K562 (cell line): ENCODE results near the gene TRIM65. TPM values are rescaled to one million over a fixed set of nuclear protein-coding genes. Genes with fewer than 3 reads are reported as not detected.

Experiments used
- EGR1 ChIP-seq: fragments of 450-650 bp; conservative IDR thresholded peaks from 2 replicates; pipeline ENCODE4 v1.6.1; 2017; ENCODE audit warnings: mild to moderate bottlenecking
- HOXB6 ChIP-seq: fragments of 250-450 bp; sonication (Bioruptor Pico); IDR thresholded peaks from 2 replicates; pipeline ENCODE4 v1.5.1; 2022; ENCODE audit warnings: mild to moderate bottlenecking, borderline replicate concordance
- KAT8 ChIP-seq: fragments of 450-650 bp; IDR thresholded peaks from 2 replicates; pipeline ENCODE4 v1.6.1; 2016; ENCODE audit warnings: low read depth, mild to moderate bottlenecking
- NFATC3 ChIP-seq: fragments of 450-650 bp; IDR thresholded peaks from 2 replicates; pipeline ENCODE4 v1.6.1; 2017; ENCODE audit warnings: mild to moderate bottlenecking
- PHF21A ChIP-seq: fragments of 450-650 bp; IDR thresholded peaks from 2 replicates; pipeline ENCODE4 v1.6.1; 2017; ENCODE audit warnings: low read depth, borderline replicate concordance
- SMARCA4 ChIP-seq: fragments of 450-650 bp; IDR thresholded peaks from 2 replicates; pipeline ENCODE4 v1.6.1; 2016
- TAF9B ChIP-seq: fragments of 450-650 bp; IDR thresholded peaks from 2 replicates; pipeline ENCODE4 v1.6.1; 2018; ENCODE audit warnings: mild to moderate bottlenecking; ENCODE audit not compliant: partially characterized antibody
- ZC3H8 ChIP-seq: fragments of 450-650 bp; IDR thresholded peaks from 2 replicates; pipeline ENCODE4 v1.6.1; 2017
- ZNF695 ChIP-seq: fragments of 450-650 bp; formaldehyde crosslinking; IDR thresholded peaks from 2 replicates; pipeline ENCODE4 v1.4.0; 2020; ENCODE audit warnings: mild to moderate bottlenecking, moderate library complexity
- ZSCAN29 ChIP-seq: fragments of 450-650 bp; IDR thresholded peaks from 2 replicates; pipeline ENCODE4 v1.6.1; 2017
- polyA plus RNA-seq, 8 experiments: library from polyadenylated mRNA; depleted of rRNA in 4 of 8; stranded (reverse) in 5 of 8; unstranded in 3 of 8; fragments of >200 nt; fragmentation: Nextera tagmentation in 2 of 8; fragmentation: Illumina TruSeq in 1 of 8; extraction: Ambion mirVana in 2 of 8; extraction: Trizol in 1 of 8; gene quantifications; 2 replicates each; pipeline versions ENCODE4 v1.2.1 to v1.2.3, GENCODE V29; 2011 to 2014; ENCODE audit warnings: inconsistent platforms in 1 of 8, missing spikeins in 1 of 8
- total RNA-seq, 7 experiments: library from RNA; depleted of rRNA in 6 of 7; stranded (reverse); fragments of >200 nt in 6 of 7; fragmentation: Illumina TruSeq in 2 of 7; extraction: Trizol in 2 of 7; gene quantifications; 2 replicates each; pipeline versions ENCODE4 v1.2.1 to v1.2.3, GENCODE V29; 2011 to 2021; ENCODE audit warnings: low replicate concordance in 1 of 7
- TF ChIP-seq, protein P1 (sequence below): fragments of 450-650 bp; formaldehyde crosslinking; IDR thresholded peaks from 2 replicates; pipeline ENCODE4 v1.4.0; 2020; ENCODE audit warnings: mild to moderate bottlenecking, moderate library complexity
- TF ChIP-seq, protein P2 (sequence below): sonication (generic); formaldehyde crosslinking; IDR thresholded peaks from 2 replicates; pipeline ENCODE4 v1.8.0; 2022; ENCODE audit warnings: mild to moderate bottlenecking, missing genetic modification reagents
- TF ChIP-seq, protein P3 (sequence below): fragments of 200-800 bp; sonication (Bioruptor generic); IDR thresholded peaks from 2 replicates; pipeline ENCODE4 v1.6.1; 2017; ENCODE audit warnings: missing genetic modification characterization, missing compliant biosample characterization
- TF ChIP-seq, protein P4 (sequence below): IDR thresholded peaks from 2 replicates; pipeline ENCODE4 v1.6.1; 2011; ENCODE audit not compliant: insufficient read length; ENCODE audit errors: extremely low read depth
- TF ChIP-seq, protein P5 (sequence below): fragments of 450-650 bp; formaldehyde crosslinking; IDR thresholded peaks from 2 replicates; pipeline ENCODE4 v1.4.0; 2020; ENCODE audit warnings: mild to moderate bottlenecking

The TRIM65 gene
- total and polyA plus RNA-seq, 9 of the 15 experiments (the other 6 are each of a cell fraction or from before 2014, with no cell fraction given), result 2.8 to 45.7 (median 22.9) TPM

DNA sequence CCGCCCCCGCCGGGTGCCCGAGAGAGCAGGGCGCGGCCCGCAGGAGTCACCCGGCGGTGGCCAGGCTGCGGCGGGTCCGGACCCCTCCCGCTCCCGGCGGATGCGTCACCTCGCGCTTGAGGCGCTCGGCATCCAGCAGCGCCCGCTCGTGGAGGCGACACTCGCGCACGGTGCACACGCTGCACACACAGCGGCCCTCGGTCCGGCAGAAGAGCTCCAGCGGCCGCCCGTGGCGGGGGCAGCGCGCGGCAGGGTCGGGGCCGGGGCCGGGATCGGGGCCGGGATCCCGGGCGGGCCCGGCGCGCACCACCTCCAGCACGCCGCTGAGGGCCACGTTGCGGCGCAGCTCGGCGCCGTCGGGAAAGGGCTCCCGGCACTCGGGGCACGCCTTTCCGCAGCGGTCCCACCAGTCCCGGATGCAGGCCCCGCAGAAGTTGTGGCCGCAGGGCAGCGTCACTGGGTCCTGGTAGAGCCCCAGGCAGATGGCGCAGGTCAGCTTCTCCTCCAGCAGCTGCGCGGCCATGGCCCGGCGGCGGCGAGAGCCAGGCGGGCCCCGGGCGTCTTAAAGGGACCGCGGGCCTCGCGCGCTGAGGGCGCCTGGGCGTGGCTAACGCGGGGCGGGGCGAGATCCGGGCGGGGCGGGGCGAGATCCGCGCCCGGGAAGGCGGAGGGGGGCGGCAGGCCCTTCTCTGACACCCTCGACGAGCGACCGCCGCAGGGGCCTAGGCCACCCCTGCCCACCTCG, at the start of gene TRIM65 (continued):
- TF ChIP-seq ZNF695 (CRISPR knock-in tag) (no peak), NFATC3 (no peak), TAF9B (no peak), KAT8 (no peak), SMARCA4 (no peak), ZC3H8 (no peak), EGR1 (no peak), PHF21A (no peak), ZSCAN29 (no peak), HOXB6 (CRISPR knock-in tag) (no peak)
- TF ChIP-seq, protein P1, sequence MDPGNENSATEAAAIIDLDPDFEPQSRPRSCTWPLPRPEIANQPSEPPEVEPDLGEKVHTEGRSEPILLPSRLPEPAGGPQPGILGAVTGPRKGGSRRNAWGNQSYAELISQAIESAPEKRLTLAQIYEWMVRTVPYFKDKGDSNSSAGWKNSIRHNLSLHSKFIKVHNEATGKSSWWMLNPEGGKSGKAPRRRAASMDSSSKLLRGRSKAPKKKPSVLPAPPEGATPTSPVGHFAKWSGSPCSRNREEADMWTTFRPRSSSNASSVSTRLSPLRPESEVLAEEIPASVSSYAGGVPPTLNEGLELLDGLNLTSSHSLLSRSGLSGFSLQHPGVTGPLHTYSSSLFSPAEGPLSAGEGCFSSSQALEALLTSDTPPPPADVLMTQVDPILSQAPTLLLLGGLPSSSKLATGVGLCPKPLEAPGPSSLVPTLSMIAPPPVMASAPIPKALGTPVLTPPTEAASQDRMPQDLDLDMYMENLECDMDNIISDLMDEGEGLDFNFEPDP, result no peak
- TF ChIP-seq, protein P2, sequence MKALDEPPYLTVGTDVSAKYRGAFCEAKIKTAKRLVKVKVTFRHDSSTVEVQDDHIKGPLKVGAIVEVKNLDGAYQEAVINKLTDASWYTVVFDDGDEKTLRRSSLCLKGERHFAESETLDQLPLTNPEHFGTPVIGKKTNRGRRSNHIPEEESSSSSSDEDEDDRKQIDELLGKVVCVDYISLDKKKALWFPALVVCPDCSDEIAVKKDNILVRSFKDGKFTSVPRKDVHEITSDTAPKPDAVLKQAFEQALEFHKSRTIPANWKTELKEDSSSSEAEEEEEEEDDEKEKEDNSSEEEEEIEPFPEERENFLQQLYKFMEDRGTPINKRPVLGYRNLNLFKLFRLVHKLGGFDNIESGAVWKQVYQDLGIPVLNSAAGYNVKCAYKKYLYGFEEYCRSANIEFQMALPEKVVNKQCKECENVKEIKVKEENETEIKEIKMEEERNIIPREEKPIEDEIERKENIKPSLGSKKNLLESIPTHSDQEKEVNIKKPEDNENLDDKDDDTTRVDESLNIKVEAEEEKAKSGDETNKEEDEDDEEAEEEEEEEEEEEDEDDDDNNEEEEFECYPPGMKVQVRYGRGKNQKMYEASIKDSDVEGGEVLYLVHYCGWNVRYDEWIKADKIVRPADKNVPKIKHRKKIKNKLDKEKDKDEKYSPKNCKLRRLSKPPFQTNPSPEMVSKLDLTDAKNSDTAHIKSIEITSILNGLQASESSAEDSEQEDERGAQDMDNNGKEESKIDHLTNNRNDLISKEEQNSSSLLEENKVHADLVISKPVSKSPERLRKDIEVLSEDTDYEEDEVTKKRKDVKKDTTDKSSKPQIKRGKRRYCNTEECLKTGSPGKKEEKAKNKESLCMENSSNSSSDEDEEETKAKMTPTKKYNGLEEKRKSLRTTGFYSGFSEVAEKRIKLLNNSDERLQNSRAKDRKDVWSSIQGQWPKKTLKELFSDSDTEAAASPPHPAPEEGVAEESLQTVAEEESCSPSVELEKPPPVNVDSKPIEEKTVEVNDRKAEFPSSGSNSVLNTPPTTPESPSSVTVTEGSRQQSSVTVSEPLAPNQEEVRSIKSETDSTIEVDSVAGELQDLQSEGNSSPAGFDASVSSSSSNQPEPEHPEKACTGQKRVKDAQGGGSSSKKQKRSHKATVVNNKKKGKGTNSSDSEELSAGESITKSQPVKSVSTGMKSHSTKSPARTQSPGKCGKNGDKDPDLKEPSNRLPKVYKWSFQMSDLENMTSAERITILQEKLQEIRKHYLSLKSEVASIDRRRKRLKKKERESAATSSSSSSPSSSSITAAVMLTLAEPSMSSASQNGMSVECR (CRISPR knock-in tag), result peak; percentile 54; the same call in 1 of the 2 replicates
- TF ChIP-seq, protein P3, sequence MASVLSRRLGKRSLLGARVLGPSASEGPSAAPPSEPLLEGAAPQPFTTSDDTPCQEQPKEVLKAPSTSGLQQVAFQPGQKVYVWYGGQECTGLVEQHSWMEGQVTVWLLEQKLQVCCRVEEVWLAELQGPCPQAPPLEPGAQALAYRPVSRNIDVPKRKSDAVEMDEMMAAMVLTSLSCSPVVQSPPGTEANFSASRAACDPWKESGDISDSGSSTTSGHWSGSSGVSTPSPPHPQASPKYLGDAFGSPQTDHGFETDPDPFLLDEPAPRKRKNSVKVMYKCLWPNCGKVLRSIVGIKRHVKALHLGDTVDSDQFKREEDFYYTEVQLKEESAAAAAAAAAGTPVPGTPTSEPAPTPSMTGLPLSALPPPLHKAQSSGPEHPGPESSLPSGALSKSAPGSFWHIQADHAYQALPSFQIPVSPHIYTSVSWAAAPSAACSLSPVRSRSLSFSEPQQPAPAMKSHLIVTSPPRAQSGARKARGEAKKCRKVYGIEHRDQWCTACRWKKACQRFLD (CRISPR knock-in tag), result peak; percentile 83
- TF ChIP-seq, protein P4, sequence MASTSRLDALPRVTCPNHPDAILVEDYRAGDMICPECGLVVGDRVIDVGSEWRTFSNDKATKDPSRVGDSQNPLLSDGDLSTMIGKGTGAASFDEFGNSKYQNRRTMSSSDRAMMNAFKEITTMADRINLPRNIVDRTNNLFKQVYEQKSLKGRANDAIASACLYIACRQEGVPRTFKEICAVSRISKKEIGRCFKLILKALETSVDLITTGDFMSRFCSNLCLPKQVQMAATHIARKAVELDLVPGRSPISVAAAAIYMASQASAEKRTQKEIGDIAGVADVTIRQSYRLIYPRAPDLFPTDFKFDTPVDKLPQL, result no peak
- TF ChIP-seq, protein P5, sequence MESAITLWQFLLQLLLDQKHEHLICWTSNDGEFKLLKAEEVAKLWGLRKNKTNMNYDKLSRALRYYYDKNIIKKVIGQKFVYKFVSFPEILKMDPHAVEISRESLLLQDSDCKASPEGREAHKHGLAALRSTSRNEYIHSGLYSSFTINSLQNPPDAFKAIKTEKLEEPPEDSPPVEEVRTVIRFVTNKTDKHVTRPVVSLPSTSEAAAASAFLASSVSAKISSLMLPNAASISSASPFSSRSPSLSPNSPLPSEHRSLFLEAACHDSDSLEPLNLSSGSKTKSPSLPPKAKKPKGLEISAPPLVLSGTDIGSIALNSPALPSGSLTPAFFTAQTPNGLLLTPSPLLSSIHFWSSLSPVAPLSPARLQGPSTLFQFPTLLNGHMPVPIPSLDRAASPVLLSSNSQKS (CRISPR knock-in tag), result no peak
